BJ (cell line): ENCODE measurements around the gene SLC15A4. TPM values are rescaled to one million over a fixed set of nuclear protein-coding genes. Genes with fewer than 3 reads are reported as not detected.

Experiments
- CTCF ChIA-PET: fragments of 350-600 bp; formaldehyde crosslinking; extraction: SDS; loops from one replicate; lab custom pipeline; 2021; ENCODE audit warnings: antibody characterized with exemption, inconsistent platforms; lab: Yijun Ruan, JAX
- POLR2A ChIA-PET: fragments of 300-600 bp; sonication (Branson Sonifier 250); formaldehyde crosslinking; extraction: SDS; loops from one replicate; lab custom pipeline; 2021; ENCODE audit warnings: antibody characterized with exemption; lab: Charles Lee
- DNase-seq: peaks from one replicate; pipeline ENCODE4 v3.0.0-alpha.2; 2011; ENCODE audit warnings: low read depth
- H3K27me3 ChIP-seq: 2 replicates; pipeline ENCODE4 v1.6.0; 2011; ENCODE audit warnings: low read length; ENCODE audit not compliant: control insufficient read depth, insufficient read depth
- H3K36me3 ChIP-seq: 2 replicates; pipeline ENCODE4 v1.5.1; 2011; ENCODE audit warnings: low read length; ENCODE audit not compliant: control insufficient read depth, insufficient read depth
- H3K4me3 ChIP-seq: 2 replicates; pipeline ENCODE4 v1.5.1; 2011; ENCODE audit warnings: low read depth, mild to moderate bottlenecking, control low read depth, low read length
- polyA plus RNA-seq: library from polyadenylated mRNA; depleted of rRNA; stranded (reverse); fragments of >200 nt; gene quantifications from 2 replicates; pipeline ENCODE4 v1.2.3, GENCODE V29; 2011
- TF ChIP-seq, protein P1 (sequence below): IDR thresholded peaks from 2 replicates; pipeline ENCODE4 v1.5.1; 2011; ENCODE audit warnings: low read depth, mild to moderate bottlenecking, control low read depth, inconsistent platforms, low read length, moderate library complexity; ENCODE audit not compliant: insufficient read depth

The SLC15A4 gene
- polyA plus RNA-seq, 1 experiment, result 21.8 TPM

- POLR2A ChIA-PET, result no interaction called here
- Histone ChIP-seq H3K4me3 (no peak overlapping the region), H3K27me3 (no peaks in the 10 kb centered on the region), H3K36me3 (no peaks in the 10 kb centered on the region)
- no peak for DNase-seq
- CTCF ChIA-PET, result interaction anchor here (1.1 to 3.1 kb wide), 3 partner anchors 12 to 1965 kb away, joined by 3 to 20 read pairs (median 3); no protein-coding TSS in a partner anchor
- TF ChIP-seq, protein P1, sequence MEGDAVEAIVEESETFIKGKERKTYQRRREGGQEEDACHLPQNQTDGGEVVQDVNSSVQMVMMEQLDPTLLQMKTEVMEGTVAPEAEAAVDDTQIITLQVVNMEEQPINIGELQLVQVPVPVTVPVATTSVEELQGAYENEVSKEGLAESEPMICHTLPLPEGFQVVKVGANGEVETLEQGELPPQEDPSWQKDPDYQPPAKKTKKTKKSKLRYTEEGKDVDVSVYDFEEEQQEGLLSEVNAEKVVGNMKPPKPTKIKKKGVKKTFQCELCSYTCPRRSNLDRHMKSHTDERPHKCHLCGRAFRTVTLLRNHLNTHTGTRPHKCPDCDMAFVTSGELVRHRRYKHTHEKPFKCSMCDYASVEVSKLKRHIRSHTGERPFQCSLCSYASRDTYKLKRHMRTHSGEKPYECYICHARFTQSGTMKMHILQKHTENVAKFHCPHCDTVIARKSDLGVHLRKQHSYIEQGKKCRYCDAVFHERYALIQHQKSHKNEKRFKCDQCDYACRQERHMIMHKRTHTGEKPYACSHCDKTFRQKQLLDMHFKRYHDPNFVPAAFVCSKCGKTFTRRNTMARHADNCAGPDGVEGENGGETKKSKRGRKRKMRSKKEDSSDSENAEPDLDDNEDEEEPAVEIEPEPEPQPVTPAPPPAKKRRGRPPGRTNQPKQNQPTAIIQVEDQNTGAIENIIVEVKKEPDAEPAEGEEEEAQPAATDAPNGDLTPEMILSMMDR, result no peak
These were observed 39.6 kb downstream of the SLC15A4 start for GRCh38 chr12:128784030-128784760.

GRCh38 chr12:128783129-128783574 lies 40.6 kb downstream of the SLC15A4 start:
- H3K4me3 ChIP-seq, result no peak overlapping the region
- POLR2A ChIA-PET, result no interaction called here

DNA sequence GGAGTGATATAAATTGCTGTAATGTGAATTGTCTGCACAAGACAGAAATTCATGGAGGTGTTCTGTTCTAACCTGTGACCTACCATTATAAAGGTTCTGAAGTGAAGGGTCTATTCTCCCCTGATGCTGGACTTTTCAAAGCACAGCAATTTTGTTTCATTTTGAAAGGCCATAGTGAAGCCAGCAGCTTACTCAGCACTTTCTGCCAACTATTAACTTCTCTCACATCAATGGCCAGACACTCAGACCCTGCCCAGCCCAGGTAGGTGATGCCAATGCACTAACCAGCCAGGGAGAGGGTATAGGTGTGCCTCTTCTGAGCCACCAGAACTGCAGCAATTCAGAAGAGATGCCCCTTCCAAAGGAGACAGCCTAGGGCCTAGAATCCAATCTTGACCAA lies 43.9 kb downstream of the SLC15A4 start:
- ChIA-PET CTCF (interaction anchor here (0.9 kb wide), 1 partner anchor 44 kb away, joined by 3 read pairs; the partner anchor contains the start of gene SLC15A4), POLR2A (no interaction called here)
- TF ChIP-seq, protein P1, result no peak
- Histone ChIP-seq H3K36me3 (no peaks in the 10 kb centered on the region), H3K4me3 (no peak overlapping the region), H3K27me3 (no peaks in the 10 kb centered on the region)
- DNase-seq, result no peak

More at GRCh38 chr12:128783129-128783574, 40.6 kb downstream of the SLC15A4 start:
- Histone ChIP-seq H3K36me3 (no peaks in the 10 kb centered on the region), H3K27me3 (no peaks in the 10 kb centered on the region)
- no peak for DNase-seq
- TF ChIP-seq, protein P1, result no peak
- CTCF ChIA-PET, result interaction anchor here (0.8 to 3.1 kb wide), 6 partner anchors 9 to 1966 kb away, joined by 3 to 20 read pairs (median 3); no protein-coding TSS in a partner anchor

GRCh38 chr12:128772249-128772648 lies 51.5 kb downstream of the SLC15A4 start:
- CTCF ChIA-PET, result interaction anchor here (1.3 to 4.1 kb wide), 2 partner anchors 10 to 14 kb away, joined by 3 to 20 read pairs; no protein-coding TSS in a partner anchor
- TF ChIP-seq, protein P1, result no peak
- POLR2A ChIA-PET, result interaction anchor here (0.6 kb wide), 1 partner anchor 373 kb away, joined by 4 read pairs; no protein-coding TSS in a partner anchor
- no peak overlapping the region for H3K4me3 ChIP-seq
- H3K36me3 ChIP-seq, result no peaks in the 10 kb centered on the region
- DNase-seq, result no peak
- H3K27me3 ChIP-seq, result no peaks in the 10 kb centered on the region

DNA sequence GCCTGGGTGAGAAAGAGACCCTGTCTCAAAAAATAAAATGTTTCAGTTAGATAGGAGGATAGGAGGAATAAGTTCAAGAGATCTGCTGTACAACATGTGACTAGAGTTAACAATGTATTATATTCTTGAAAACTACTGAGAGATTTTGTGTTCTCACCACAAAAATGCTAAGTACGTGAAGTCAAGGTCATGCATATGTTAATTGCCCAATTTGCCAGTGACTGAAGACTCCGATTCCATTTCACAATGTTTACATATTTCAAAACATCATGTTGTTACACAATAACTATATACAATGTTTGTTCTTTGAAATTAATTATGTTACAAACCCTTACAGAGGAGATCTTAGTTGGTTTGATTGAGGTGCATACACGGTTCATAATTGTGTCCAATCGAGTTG lies 52.1 kb downstream of the SLC15A4 start:
- TF ChIP-seq, protein P1, result no peak
- Histone ChIP-seq H3K36me3 (no peaks in the 10 kb centered on the region), H3K27me3 (no peaks in the 10 kb centered on the region), H3K4me3 (no peak overlapping the region)
- DNase-seq, result no peak
- ChIA-PET POLR2A (no interaction called here), CTCF (interaction anchor here (4.1 kb wide), 1 partner anchor 11 kb away, joined by 20 read pairs; no protein-coding TSS in a partner anchor)
